IPS-18a (cell line): ENCODE results near the gene MYOM1.

Experiments
- H3K27ac ChIP-seq: one replicate; pipeline ENCODE4 v1.5.1; 2013; ENCODE audit warnings: low read length
- H3K27me3 ChIP-seq: one replicate; pipeline ENCODE4 v1.6.1; 2013; ENCODE audit warnings: mild to moderate bottlenecking, low read length; ENCODE audit not compliant: control insufficient read depth, insufficient read depth
- H3K36me3 ChIP-seq: one replicate; pipeline ENCODE4 v1.6.1; 2013; ENCODE audit warnings: low read depth, low read length; ENCODE audit not compliant: control insufficient read depth
- H3K4me1 ChIP-seq: one replicate; pipeline ENCODE4 v1.6.1; 2013; ENCODE audit warnings: low read depth, low read length; ENCODE audit not compliant: control insufficient read depth
- H3K4me3 ChIP-seq: one replicate; pipeline ENCODE4 v1.5.1; 2013; ENCODE audit warnings: low read length
- H3K9ac ChIP-seq: one replicate; pipeline ENCODE4 v1.6.1; 2013; ENCODE audit warnings: mild to moderate bottlenecking, low read length, moderate library complexity
- H3K9me3 ChIP-seq: one replicate; pipeline ENCODE4 v1.6.1; 2013; ENCODE audit warnings: low read depth, low read length; ENCODE audit not compliant: control insufficient read depth

The MYOM1 gene

DNA sequence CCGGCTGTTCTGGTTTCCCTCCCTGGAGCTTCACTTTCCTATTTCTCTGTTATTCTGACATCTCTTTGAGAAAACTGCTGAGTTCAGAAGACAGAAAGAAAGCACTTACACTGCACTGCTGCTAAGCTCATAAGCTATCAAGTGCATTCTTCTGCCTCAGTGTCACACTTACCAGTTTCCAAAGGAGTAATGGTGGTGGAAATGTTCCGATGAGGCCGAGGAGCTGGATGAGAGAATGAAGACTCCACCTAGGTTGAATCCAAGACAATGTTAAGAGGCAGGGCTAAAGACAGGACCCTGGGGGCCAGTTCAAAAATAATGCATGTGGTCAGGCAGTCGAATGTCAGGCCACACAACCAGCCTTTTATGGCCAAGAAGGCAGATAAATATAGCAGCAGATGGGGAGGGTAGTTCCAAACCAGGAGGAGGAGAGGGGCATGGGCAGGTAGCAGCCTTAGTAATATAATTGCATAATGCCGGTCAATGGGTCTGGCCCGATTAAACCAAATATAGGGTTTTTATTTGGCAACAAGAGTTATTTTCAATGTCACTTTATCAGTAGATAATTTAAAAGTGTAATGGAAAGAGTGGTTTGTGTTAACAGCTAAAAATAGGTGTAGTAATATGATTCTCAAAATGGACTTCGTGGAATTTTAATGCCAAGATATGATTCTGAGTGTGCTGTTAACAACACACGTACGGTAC lies at the start of gene MYOM1:
MYOM1 (minus strand) TSS at position 338 of the 705 bp plus-strand sequence. CDS start 4,745 bp downstream, outside the sequence.
- Histone ChIP-seq H3K4me1 (no peaks in the 10 kb centered on the region), H3K9me3 (no peaks in the 10 kb centered on the region), H3K4me3 (no peak within 1 kb of the TSS), H3K27ac (no peak within 1 kb of the TSS), H3K36me3 (no peaks in the 10 kb centered on the region), H3K9ac (no peak within 1 kb of the TSS), H3K27me3 (no peaks in the 10 kb centered on the region)

DNA sequence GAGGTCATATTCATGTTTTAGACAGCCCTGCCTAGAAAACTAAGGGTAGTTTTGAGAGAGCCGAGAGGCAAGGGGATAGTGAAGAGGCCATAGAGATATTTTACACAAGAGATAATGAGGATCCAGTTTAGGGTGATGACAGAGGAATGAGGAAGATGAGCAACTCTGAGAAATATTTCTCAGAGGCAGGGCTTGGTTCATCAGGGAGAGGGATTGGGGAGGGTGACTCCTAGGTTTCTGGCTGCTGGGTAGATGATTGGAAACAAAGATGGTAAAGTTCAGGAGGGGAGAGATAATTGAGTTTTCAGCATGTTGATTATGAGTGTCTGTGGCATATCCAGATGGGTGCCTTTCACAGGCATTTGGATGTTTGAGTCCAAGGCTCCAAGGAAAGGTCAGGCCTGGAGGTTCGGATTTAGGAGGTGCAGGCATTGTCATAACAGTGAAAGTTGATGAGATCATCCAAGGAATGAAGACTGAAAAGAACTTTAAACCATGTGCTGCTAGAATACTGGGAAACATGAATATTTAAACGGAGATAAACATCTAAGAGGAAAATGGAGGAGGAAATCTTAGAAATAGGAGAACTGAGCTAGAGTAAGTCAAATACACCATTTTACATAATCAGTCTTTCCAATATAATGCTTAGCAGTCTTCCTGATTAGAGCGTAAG lies 49.6 kb upstream of the MYOM1 start:
- Histone ChIP-seq H3K36me3 (peaks cover 16% of the 10 kb centered on the region), H3K27ac (no peak overlapping the region), H3K9me3 (no peaks in the 10 kb centered on the region), H3K9ac (no peak overlapping the region), H3K27me3 (no peaks in the 10 kb centered on the region), H3K4me3 (no peak overlapping the region), H3K4me1 (no peaks in the 10 kb centered on the region)

- H3K36me3 ChIP-seq: peaks cover 6% of the 10 kb centered on the region
- no peaks in the 10 kb centered on the region for H3K27me3 ChIP-seq
- no peak overlapping the region for H3K4me3 ChIP-seq
- H3K9ac ChIP-seq: no peak overlapping the region
- no peak overlapping the region for H3K27ac ChIP-seq
- peaks cover 6% of the 10 kb centered on the region for H3K4me1 ChIP-seq
- H3K9me3 ChIP-seq: no peaks in the 10 kb centered on the region
Measured at GRCh38 chr18:3268306-3268705, 48.5 kb upstream of the MYOM1 start.

GRCh38 chr18:3266062-3266608 lies 46.4 kb upstream of the MYOM1 start:
- Histone ChIP-seq H3K9me3 (no peaks in the 10 kb centered on the region), H3K27me3 (no peaks in the 10 kb centered on the region), H3K4me3 (no peak overlapping the region), H3K27ac (no peak overlapping the region), H3K36me3 (no peaks in the 10 kb centered on the region), H3K9ac (no peak overlapping the region), H3K4me1 (peaks cover 10% of the 10 kb centered on the region)

GRCh38 chr18:3265564-3266033 lies 45.8 kb upstream of the MYOM1 start:
- Histone ChIP-seq H3K36me3 (no peaks in the 10 kb centered on the region), H3K27me3 (no peaks in the 10 kb centered on the region), H3K27ac (no peak overlapping the region), H3K9ac (no peak overlapping the region), H3K9me3 (no peaks in the 10 kb centered on the region), H3K4me1 (peaks cover 10% of the 10 kb centered on the region), H3K4me3 (no peak overlapping the region)

GRCh38 chr18:3264362-3264761 lies 44.6 kb upstream of the MYOM1 start:
- peaks cover 10% of the 10 kb centered on the region for H3K4me1 ChIP-seq
- no peaks in the 10 kb centered on the region for H3K36me3 ChIP-seq
- no peak overlapping the region for H3K27ac ChIP-seq
- no peaks in the 10 kb centered on the region for H3K27me3 ChIP-seq
- H3K4me3 ChIP-seq: no peak overlapping the region
- no peak overlapping the region for H3K9ac ChIP-seq
- no peaks in the 10 kb centered on the region for H3K9me3 ChIP-seq

- peaks cover 10% of the 10 kb centered on the region for H3K4me1 ChIP-seq
- peaks cover 3% of the 10 kb centered on the region for H3K36me3 ChIP-seq
- no peaks in the 10 kb centered on the region for H3K27me3 ChIP-seq
- no peak overlapping the region for H3K27ac ChIP-seq
- peak overlapping the region; percentile 93 for H3K9ac ChIP-seq
- no peaks in the 10 kb centered on the region for H3K9me3 ChIP-seq
- H3K4me3 ChIP-seq: peak overlapping the region; percentile 96
Measured at GRCh38 chr18:3263132-3263700, 43.4 kb upstream of the MYOM1 start.

DNA sequence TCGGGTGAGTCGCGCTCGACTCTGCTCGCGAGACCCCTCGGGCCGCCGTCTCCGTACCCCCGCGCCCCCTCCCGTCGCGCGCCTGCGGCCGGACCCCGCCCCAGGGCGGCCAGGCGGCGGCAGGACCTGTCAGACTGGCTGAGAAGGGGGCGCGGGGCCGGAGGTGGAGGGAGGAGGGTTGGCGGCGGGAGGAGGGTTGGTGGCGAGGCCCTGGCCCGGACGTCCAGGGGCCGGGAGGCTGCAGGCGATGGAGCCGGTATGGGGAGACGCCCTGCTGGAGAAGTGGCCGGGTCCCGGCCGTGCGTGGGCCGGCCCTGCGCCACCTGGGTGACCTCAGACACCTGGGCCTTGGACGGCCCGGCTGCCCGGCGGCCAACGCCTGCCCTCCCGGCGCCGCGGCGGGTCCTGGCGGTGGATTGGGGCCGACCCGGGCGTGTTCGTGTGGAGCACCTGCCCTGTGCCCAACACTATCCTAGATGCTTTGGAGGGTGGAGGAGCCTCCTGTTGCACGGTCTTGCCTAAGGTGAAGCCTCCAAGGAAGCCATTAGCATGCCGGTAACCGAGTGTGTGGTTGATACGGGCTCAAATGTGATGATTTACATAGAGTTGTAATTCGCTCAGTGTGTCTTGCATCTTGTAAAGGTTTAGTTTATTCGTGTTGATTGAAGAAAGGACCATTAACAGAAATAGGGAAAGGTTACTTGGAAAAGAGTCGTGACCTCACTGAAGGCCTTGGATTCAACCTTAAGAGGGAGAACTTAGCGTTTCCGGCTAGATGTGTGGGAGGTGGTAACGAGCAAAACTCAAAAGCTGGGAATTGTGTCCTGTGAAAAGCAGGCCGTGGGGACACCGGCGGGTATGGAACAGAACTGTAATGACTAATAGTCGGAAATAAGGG lies 42.7 kb upstream of the MYOM1 start:
- peaks cover 10% of the 10 kb centered on the region for H3K4me1 ChIP-seq
- peaks cover 8% of the 10 kb centered on the region for H3K36me3 ChIP-seq
- H3K27me3 ChIP-seq: no peaks in the 10 kb centered on the region

GRCh38 chr18:3261373-3262233 lies 41.8 kb upstream of the MYOM1 start, which contains the start of gene MYL12B:
Gene MYL12B, plus strand, starts transcription at chr18:3262133. Its CDS starts 10,766 bp downstream, at chr18:3272899.
- H3K9ac ChIP-seq: peak within 1 kb of the TSS; percentile 93
- H3K4me1 ChIP-seq: peaks cover 10% of the 10 kb centered on the region
- H3K4me3 ChIP-seq: peak within 1 kb of the TSS; percentile 96
- H3K9me3 ChIP-seq: no peaks in the 10 kb centered on the region
- H3K36me3 ChIP-seq: peaks cover 17% of the 10 kb centered on the region
- H3K27me3 ChIP-seq: no peaks in the 10 kb centered on the region
- H3K27ac ChIP-seq: peak within 1 kb of the TSS; percentile 93

More for the DNA sequence above, 42.7 kb upstream of the MYOM1 start:
- H3K4me3 ChIP-seq: peak overlapping the region; percentile 96
- H3K9me3 ChIP-seq: no peaks in the 10 kb centered on the region
- peak overlapping the region; percentile 93 for H3K9ac ChIP-seq
- H3K27ac ChIP-seq: no peak overlapping the region

DNA sequence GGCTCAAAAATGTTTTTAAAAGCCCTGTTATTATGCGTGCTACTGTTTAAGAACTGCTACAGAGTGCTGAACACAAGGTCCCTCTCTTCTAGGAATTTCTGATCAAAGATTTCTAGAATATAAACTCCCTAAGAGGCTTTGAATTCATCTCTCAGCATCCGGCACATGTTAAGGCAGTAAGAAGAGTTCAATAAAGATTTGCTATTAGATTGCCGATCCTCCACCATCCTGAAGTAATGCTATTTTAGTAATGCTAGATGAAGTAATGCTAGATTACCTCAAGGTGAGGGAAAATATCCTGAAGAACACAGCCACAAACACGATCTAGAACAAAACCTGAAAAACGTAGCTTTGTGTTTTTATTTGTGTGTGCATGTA lies 41.2 kb upstream of the MYOM1 start:
- Histone ChIP-seq H3K4me3 (peak overlapping the region; percentile 96), H3K9me3 (no peaks in the 10 kb centered on the region), H3K9ac (peak overlapping the region; percentile 93), H3K36me3 (peaks cover 23% of the 10 kb centered on the region), H3K4me1 (peaks cover 10% of the 10 kb centered on the region), H3K27me3 (no peaks in the 10 kb centered on the region), H3K27ac (peak overlapping the region; percentile 93)
